CD4-positive, alpha-beta T cell treated with Interleukin-15 for 1 hour (primary cell): ENCODE data around the gene SREBF2.
A peak's percentile ranks its signal among the peaks of the same experiment; 100 is the strongest.
"Not testable (repeated sequence)": the region's sequence is repeated elsewhere in the genome, so short reads cannot be mapped to it uniquely, and the experiment has no call there.

Experiments used
- DNase-seq: peaks from one replicate; pipeline ENCODE4 v3.0.0-alpha.2; 2020

Gene SREBF2

GRCh38 chr22:41821471-41822316 is 11.2 kb upstream of the SREBF2 start:
- DNase-seq: no peak

DNA sequence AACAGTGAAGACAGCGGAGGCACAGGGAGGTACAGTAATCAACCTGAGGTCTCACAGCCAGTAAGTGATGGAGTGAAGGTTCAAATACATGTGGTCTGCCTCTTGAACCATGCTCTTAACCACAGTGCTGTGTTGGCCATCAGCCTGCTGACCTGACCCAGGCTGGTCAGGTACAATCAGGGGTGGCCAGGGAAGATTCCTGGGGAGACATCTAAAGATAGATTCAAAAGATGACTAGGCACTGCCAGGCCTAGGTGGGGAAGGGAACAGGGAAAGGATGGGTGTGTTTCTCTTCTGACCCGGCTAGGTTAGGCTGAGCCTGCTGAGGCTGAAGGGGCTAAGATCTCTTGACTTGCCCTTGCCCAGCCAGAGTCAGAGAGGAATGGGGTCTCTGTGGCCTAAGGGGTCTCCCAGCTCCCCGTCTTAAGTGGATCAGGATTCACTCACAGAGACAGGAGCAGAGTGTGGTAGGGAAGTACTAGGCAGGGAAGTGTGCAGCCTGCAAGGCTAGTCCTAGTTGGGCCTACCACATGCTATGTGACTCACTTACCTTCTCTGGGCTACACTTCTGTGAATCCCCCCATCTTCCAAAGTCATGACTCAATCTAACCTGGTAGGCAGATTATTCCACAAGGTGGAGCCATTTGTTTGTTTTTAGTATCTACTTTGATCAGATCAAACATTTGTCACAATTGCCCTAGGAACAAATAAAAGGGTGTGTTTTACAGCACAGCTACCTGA is 10.4 kb upstream of the SREBF2 start:
- DNase-seq: peak; percentile 35

DNA sequence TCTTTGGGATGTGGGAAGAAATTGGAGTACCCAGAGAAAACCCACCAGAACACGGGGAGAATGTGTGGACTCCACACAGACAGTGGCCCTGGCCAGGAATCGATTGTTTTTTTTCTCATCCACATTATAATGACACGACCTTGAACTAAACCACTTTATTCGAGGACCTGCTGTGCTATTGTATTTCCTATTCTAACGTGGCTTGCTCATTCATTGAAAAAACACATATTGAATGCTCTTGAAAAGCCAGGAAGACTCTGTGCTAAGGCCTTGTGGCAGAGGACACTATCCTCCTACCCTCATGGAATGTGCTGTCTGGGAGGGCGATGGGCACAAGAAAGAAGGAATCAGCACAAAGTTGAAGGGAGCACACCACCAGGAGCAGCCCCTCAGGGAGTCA is 9.1 kb upstream of the SREBF2 start:
- no peak for DNase-seq

DNA sequence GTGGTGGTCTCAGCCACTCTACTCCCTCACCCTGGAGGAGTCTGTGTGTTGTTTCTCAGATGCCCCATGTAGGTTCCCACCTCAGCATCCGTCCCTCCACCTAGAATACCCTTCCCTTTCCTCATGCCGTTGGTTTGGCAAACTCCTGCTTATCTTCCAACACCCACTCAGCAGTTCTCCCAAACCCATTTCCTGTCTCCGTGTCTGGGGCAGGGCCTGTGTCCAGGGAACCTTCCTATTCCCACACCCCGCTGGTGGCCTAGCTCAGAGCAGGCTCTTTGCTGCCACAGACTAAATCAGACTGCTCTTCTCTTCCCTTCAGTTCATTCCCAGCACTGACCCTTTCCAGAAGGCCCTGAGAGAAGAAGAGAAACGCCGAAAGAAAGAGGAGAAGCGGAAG is 7.5 kb upstream of the SREBF2 start:
- DNase-seq: no peak

GRCh38 chr22:41826021-41826420 is 6.9 kb upstream of the SREBF2 start:
- no peak for DNase-seq

- DNase-seq: no peak
Observed at GRCh38 chr22:41826430-41827383, 6.2 kb upstream of the SREBF2 start.

- DNase-seq: no peak
Observed at GRCh38 chr22:41827671-41828070, 5.2 kb upstream of the SREBF2 start.

DNA sequence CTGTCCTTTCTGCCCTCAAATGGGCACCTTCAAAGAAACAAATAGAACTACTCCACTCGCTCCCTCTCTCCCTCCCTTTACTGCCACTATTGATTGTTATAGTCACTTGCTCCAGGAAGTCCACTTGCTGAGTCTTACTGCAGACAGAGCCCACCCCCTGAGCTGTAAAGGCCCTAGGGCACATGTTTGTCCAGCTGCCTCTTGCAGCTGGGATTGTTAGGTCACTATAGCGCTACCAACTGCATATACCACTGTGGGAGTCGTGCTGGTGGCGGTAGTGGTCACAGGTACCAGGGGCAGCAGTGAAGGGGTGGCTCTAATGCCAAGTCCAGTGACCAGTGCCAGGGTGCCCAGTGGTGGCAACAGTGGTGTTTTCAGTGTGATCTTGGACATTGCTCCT is 4.4 kb upstream of the SREBF2 start:
- no peak for DNase-seq

DNA sequence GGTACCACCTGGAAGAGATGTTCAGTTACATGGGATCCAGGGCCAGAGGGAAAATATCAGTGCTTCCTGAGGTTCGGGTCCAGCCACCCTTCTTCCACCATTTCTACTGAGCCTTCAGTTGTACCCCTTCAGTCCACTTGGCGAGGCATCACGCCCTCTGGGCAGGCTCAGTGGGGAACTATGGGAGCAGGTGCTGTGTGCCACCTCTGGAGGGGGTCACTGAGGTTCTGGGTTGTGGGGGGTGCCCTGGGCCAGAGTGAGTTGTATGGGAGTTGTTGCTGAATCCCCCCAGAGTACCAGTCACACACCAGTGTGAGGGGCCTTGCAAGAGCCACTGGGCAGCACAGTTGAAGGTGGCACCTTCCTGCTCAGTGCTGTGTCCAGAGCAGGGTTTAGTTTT is 2.7 kb upstream of the SREBF2 start:
- no peak for DNase-seq

DNA sequence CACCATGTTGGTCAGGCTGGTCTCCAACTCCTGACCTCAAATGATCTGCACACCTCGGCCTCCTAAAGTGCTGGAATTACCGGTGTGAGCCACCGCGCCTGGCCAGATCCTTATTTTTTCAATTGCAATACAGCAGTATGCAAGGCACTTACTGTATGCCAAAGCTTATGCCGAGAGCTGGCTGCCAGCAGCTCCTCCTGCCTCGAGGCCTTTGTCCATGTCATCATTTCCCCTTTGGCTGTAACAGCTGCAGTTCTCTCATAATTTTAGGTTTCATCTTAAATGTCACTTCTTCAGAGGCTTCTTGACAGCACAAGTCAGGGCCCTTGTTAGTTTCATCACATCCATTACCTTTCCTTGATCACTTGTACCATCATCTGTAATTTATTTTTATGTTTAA is 1.5 kb upstream of the SREBF2 start:
- DNase-seq: peak; percentile 39

- no peak for DNase-seq
Observed at GRCh38 chr22:41831828-41832552, 915 bp upstream of the SREBF2 start.

GRCh38 chr22:41833369-41834004 is 582 bp downstream of the SREBF2 start:
- peak; percentile 38 for DNase-seq

GRCh38 chr22:41834005-41834944 is 1.4 kb downstream of the SREBF2 start:
- DNase-seq: no peak

DNA sequence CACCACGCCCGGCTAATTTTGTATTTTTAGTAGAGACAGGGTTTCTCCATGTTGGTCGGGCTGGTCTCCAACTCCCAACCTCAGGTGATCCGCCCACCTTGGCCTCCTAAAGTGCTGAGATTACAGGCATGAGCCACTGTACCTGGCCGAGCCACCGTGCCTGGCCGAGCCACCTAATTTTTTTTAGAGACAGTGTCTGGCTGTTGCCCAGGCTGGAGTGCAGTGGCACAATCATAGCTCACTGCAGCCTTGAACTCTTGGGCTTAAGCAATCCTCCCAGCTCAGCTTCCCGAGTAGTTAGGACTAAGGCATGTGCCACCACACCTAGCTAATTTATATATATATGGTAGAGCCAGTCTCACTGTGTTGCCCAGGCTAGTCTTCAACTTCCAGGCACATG is 2.6 kb downstream of the SREBF2 start:
- not testable (repeated sequence) for DNase-seq

GRCh38 chr22:41836551-41836950 is 3.6 kb downstream of the SREBF2 start:
- no peak for DNase-seq

DNA sequence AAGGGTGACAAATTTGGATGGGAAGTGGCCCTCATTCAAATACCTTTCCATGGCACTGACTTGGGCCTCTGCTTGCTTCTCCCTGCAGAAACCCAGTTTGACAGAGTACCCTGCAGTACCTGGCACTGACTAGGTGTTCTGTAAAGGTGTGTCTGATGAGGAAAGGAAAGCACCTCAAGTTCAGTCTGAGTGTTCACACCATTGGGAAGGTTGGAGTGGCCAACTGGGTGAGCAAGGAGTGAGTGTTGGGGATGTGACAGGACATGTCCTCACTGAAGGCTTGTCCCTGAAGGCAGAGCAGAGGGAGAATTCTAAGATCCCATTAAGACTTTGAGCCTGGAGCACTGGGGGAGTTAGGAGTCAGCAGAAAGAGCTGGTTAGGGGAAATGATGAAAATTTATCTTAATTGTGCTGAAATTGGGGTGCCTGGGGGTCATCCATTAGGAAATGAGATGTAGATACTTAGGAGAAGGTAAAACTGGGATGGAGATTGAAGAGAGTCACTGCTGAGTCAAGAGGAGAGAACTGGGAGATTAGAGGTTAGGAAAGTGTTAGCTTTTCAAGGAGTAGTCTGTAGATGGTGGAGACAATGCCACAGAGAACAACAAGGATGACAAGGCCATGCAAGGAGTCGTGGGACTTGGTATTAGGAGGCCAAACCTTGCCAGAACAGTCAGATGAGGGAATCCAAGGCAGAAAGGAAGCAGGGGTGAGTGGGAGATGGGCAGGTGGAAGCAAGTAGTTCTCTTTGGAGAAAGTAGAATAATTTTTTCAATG is 6.1 kb downstream of the SREBF2 start:
- DNase-seq: no peak

GRCh38 chr22:41840216-41840615 is 7.3 kb downstream of the SREBF2 start:
- DNase-seq: no peak

GRCh38 chr22:41841085-41841712 is 8.3 kb downstream of the SREBF2 start:
- DNase-seq: no peak
